ENCODE results near the gene MAD2L2.

DNA sequence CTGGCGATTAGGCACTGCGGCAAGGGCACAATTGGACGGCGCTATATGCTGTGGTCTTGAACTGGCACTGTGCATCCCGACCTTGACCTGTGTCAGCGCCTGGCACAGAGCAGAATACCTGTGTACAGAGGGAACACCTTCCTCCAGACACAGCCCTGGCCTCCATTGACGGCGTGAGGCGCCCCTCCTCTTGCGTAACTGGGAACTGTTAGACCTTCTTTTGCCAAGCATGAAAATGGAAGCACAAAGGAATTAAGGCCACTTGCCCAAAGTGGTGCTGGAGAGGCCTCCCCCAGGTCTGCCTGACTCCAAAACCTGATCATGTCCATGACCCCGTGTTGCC is 48.2 kb upstream of the MAD2L2 start:
- TF ChIP-seq, protein P1, sequence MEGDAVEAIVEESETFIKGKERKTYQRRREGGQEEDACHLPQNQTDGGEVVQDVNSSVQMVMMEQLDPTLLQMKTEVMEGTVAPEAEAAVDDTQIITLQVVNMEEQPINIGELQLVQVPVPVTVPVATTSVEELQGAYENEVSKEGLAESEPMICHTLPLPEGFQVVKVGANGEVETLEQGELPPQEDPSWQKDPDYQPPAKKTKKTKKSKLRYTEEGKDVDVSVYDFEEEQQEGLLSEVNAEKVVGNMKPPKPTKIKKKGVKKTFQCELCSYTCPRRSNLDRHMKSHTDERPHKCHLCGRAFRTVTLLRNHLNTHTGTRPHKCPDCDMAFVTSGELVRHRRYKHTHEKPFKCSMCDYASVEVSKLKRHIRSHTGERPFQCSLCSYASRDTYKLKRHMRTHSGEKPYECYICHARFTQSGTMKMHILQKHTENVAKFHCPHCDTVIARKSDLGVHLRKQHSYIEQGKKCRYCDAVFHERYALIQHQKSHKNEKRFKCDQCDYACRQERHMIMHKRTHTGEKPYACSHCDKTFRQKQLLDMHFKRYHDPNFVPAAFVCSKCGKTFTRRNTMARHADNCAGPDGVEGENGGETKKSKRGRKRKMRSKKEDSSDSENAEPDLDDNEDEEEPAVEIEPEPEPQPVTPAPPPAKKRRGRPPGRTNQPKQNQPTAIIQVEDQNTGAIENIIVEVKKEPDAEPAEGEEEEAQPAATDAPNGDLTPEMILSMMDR (IDR thresholded peaks at IDR 0.05), result no peak
- no peak for TF ChIP-seq POLR2A (IDR thresholded peaks at IDR 0.05)
- no peak for TF ChIP-seq POLR2AphosphoS5 (IDR thresholded peaks at IDR 0.05)

Data from upper lobe of left lung (tissue), 4 donors.